Measurements from ENCODE around the gene RNASE8. TPM values are rescaled to one million over a fixed set of nuclear protein-coding genes. Genes with fewer than 3 reads are reported as not detected.

The RNASE8 gene
- total RNA-seq, 1 donor from 2014 or later = not detected

DNA sequence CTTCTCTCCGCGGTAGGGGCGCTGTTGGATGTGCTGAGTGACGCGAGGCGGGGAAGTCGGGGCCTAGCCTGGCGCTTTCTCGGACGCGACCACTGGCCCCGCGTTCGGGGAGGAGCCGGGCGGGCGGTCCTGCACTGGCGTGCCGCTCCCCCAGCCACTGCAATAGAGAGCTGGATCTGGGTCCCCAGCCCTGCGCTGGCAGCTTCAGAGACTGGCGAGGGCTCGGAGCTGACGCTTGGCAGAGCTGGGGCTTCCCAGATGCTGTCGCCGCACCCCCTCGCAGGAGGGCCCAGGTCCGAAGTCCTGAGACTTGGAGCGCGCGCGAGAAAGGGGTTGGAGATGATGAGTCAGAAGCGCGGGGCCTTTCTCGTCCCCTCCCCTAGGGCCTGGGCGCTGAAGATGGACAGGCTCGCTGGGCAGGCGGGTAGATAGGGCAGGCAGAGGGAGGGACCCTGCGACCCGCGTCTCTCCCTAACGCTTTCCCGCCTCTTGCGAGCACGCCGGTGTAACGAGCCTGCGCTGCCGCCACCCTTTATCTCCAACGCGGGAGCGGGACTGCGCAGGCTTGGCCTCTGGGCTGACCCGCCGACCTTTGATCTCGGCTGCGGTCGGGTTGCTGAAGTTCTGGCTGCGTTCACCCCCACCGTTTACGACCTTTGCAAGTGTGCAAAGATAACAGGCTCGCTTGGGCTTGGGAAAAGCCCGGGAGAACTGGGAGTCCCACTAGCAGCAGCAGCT lies 46.3 kb downstream of the RNASE8 start:
- intact Hi-C loops (cut with micrococcal nuclease) = loop anchor here (1.0 to 5.0 kb wide), 16 partner anchors 12 to 761 kb away; partner anchors contain the start of genes APEX1, CHD8, HNRNPC and METTL17

- intact Hi-C loops (cut with micrococcal nuclease) = loop anchor here (1.0 to 5.0 kb wide), 7 partner anchors 12 to 762 kb away; partner anchors contain the start of genes APEX1, METTL17, OSGEP and PARP2
Observed at GRCh38 chr14:21104448-21105060, 46.9 kb downstream of the RNASE8 start.

GRCh38 chr14:21105095-21105494 lies 47.5 kb downstream of the RNASE8 start:
- intact Hi-C loops (cut with micrococcal nuclease) = loop anchor here (2.0 kb wide), 3 partner anchors 400 to 762 kb away; partner anchors contain the start of genes APEX1, OSGEP and PARP2

- intact Hi-C loops (cut with micrococcal nuclease) = no loop called here
Observed at GRCh38 chr14:21106176-21106497, 48.5 kb downstream of the RNASE8 start.

GRCh38 chr14:21106498-21107282 lies 49.1 kb downstream of the RNASE8 start:
- intact Hi-C loops (cut with micrococcal nuclease) = loop anchor here (1.0 kb wide), 3 partner anchors 38 to 451 kb away; no protein-coding TSS in a partner anchor

DNA sequence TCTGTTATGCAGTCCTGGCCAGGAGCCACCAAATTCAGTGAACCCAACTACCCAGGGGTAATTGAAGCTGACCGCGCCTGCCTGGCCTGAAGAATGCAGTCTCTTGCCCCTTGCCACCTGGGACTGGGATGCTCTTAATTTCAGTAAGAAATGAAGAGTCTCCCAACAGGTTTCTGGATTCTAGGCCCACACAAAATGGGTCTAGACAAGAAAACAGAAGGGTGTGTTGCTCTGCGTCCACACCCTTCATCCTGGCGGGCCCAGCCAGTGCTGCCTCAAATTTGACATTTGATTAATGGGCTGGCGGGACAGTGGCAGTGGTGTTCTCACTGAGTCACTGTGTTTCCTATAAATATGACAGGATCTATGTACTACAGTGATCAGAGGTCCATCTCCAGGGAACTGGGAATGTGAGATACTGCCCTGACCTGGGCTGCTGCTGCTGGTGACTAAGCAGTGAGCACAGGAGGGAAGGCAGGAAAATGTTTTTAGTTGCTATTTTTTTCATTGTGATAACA lies 49.7 kb downstream of the RNASE8 start:
- intact Hi-C loops (cut with micrococcal nuclease) = loop anchor here (1.0 kb wide), 3 partner anchors 39 to 450 kb away; no protein-coding TSS in a partner anchor

Other genes starting within 250 kb of the RNASE8 start
- not detected in 2 replicates for gene RNASE3, start 166.4 kb upstream of the RNASE8 start, total RNA-seq
- gene RNASE2, start 102.3 kb upstream of the RNASE8 start, total RNA-seq = not detected in 2 replicates
- gene METTL17, start 67.8 kb upstream of the RNASE8 start, total RNA-seq = 90.7 and 96.3 TPM in 2 replicates
- gene SLC39A2, start 58.5 kb upstream of the RNASE8 start, total RNA-seq = 0.24 and 0.39 TPM in 2 replicates
- 2.6 and 4.6 TPM in 2 replicates for gene NDRG2, start 32.8 kb upstream of the RNASE8 start, total RNA-seq
- not detected in 2 replicates for gene TPPP2, start 27.6 kb upstream of the RNASE8 start, total RNA-seq
- gene RNASE13, start 23.0 kb upstream of the RNASE8 start, total RNA-seq = not detected in 2 replicates
- not detected in 2 replicates for gene RNASE7, start 15.5 kb upstream of the RNASE8 start, total RNA-seq
- gene ARHGEF40, start 12.5 kb downstream of the RNASE8 start, total RNA-seq = not detected in 2 replicates
- gene ZNF219, start 40.8 kb downstream of the RNASE8 start, total RNA-seq = 4.9 and 6.6 TPM in 2 replicates
- gene TMEM253, start 43.2 kb downstream of the RNASE8 start, total RNA-seq = 0.63 TPM in 1 of 2 replicates, not detected in the other
- gene OR5AU1, start 98.2 kb downstream of the RNASE8 start, total RNA-seq = not detected in 2 replicates
- 713 and 715 TPM in 2 replicates for gene HNRNPC, start 211.6 kb downstream of the RNASE8 start, total RNA-seq
- gene RPGRIP1, start 222.3 kb downstream of the RNASE8 start, total RNA-seq = not detected in 2 replicates

Measured in T-helper 1 cell treated with Interleukin-12 subunit alpha and Interleukin-12 subunit beta and Interleukin-4 antibody, amounts not matched to agents 30 ng/mL and 1 ng/mL, for 36 hours (primary cell).